ENCODE measurements around the gene TMEM184B. TPM values are rescaled to one million over a fixed set of nuclear protein-coding genes. Genes with fewer than 3 reads are reported as not detected.
A peak's percentile ranks its signal among the peaks of the same experiment; 100 is the strongest.

The TMEM184B gene
- total RNA-seq, 1 donor from 2014 or later: 121 TPM

DNA sequence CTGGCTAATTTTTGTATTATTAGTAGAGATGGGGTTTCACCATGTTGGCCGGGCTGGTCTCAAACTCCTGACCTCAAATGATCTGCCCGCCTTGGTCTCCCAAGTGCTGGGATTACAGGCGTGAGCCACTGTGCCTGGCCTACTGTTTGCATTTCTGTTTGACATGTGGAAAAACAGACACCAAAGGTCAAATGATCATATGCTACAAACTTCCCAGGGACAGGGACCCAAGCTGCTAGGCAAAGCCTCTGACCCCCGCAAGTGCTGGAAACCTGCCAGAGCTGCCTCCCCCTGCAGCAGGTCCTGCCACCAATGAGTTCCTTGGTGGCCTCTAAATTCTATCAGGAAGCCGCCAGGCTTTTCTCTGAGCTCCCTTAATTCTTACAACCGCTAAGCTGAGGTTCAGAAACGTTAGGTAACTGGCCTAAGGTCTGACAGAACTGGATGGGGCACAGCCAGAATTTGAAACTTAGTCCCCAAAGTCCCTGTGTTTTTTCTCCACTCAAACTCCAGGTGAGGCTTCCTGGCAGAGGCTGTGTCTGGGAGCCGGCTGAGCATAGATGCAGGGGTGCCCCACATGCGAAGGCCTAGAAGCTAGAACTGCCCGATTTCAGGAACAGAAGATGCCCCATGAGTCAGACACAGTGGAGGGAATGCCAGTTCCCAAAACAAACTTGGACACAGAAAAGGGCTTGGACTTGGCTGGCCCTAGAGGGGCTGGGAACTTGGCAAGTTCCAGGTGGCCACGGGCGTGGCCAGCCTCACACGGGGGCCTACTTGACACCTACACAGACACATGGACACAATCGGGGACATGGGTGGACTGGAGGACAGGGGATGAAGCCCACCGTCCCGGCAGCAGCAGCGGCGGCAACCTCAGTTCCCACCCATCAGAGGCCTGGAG, 37.1 kb upstream of the TMEM184B start:
- DNase-seq (ENCODE audit: low spot score): no peak
- Mint-ChIP-seq H3K27ac (ENCODE audit: unreplicated experiment) (peak overlapping the region; percentile 77), H3K36me3 (ENCODE audit: low read depth) (peaks cover 10% of the 10 kb centered on the region), H3K9me3 (ENCODE audit: low read depth) (no peaks in the 10 kb centered on the region), H3K4me1 (ENCODE audit: low read depth) (peaks cover 80% of the 10 kb centered on the region), H3K27me3 (ENCODE audit: low read depth) (no peaks in the 10 kb centered on the region), H3K4me3 (ENCODE audit: unreplicated experiment) (no peak overlapping the region)
- TF ChIP-seq, protein P1, sequence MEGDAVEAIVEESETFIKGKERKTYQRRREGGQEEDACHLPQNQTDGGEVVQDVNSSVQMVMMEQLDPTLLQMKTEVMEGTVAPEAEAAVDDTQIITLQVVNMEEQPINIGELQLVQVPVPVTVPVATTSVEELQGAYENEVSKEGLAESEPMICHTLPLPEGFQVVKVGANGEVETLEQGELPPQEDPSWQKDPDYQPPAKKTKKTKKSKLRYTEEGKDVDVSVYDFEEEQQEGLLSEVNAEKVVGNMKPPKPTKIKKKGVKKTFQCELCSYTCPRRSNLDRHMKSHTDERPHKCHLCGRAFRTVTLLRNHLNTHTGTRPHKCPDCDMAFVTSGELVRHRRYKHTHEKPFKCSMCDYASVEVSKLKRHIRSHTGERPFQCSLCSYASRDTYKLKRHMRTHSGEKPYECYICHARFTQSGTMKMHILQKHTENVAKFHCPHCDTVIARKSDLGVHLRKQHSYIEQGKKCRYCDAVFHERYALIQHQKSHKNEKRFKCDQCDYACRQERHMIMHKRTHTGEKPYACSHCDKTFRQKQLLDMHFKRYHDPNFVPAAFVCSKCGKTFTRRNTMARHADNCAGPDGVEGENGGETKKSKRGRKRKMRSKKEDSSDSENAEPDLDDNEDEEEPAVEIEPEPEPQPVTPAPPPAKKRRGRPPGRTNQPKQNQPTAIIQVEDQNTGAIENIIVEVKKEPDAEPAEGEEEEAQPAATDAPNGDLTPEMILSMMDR (IDR thresholded peaks at IDR 0.05): no peak

DNA sequence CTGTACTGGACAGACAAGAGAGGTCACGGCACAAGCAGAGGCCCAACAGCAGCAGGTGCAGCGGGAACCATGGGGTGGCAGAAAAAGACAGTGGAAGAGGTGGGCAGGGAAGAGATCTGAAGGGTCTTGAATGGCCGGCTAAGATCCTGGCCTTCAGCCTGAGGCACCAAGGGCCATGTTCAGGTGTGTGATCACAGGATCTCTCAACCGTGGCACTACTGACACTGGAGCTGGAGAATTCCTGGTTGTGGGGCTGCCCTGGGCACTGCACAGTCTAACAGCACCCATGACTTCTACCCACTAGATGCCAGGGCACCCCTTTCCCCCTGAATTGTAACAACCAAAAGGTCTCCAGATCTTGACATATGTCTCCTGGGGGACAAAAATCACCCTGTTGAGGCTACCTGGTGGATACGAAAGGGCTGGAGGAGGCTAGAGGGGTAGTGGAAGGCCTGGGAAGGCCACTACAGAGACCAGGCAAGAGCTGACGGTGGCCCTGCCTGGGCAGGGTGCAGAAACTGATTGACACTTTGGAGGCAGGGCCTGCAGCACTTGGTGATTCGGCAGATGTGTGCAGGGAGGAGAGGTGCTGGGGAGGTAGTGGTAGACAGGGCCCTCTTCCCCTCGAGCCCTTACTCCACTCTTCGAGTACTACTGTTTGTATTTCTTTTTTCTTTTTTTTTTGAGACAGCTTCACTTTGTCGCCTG, 36.1 kb upstream of the TMEM184B start:
- no peaks in the 10 kb centered on the region for H3K9me3 Mint-ChIP-seq (ENCODE audit: low read depth)
- TF ChIP-seq, protein P1 (IDR thresholded peaks at IDR 0.05): no peak
- H3K36me3 Mint-ChIP-seq (ENCODE audit: low read depth): peaks cover 10% of the 10 kb centered on the region
- DNase-seq (ENCODE audit: low spot score): no peak
- no peak overlapping the region for H3K4me3 Mint-ChIP-seq (ENCODE audit: unreplicated experiment)
- peak overlapping the region; percentile 79 for H3K27ac Mint-ChIP-seq (ENCODE audit: unreplicated experiment)
- H3K4me1 Mint-ChIP-seq (ENCODE audit: low read depth): peaks cover 77% of the 10 kb centered on the region
- H3K27me3 Mint-ChIP-seq (ENCODE audit: low read depth): no peaks in the 10 kb centered on the region

DNA sequence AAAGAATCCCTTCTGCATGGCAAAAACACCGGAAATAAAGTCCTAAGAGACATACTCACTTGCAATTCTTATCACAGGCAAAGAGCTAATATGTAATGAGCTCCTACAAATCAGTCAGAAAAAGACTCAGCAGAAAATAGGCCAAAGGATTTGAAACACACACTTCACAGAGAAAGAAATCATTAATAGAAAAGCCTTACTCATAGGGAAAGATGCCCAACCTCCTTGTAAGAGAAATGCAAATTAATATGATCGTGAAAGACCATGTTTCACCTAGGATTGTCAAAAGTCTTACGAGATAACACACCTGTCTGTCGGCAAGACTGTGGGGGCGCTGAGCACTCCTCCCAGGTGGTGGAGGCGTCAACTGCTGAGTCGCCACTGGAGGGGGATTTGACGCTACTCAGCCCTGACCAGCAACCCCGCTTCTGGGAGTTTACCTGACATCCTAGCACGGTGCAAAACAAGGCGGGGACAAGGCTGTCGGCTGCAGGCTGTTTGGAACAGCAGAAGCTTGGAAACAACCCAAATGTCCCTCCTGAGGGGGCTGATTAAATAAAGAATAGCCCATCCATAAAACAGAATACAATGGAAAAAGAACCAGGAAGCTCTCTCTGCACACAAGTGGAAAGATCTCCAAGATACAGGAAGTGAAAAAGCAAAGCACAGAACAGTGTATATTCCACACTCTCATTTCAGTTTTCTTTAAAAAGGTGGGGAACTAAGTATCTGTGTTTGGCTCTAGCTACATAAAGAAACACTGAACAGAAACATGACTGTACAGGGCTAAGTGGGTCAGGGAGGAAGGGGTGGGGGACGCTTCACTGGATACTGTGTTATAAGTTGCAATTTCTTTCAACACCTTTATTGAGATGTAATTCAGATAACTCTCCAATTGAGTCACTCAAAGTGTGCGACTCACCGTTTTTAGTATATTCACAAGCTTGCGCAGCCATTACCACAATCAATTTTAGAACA, 33.0 kb upstream of the TMEM184B start:
- H3K4me3 Mint-ChIP-seq (ENCODE audit: unreplicated experiment): peak overlapping the region; percentile 8
- peak overlapping the region; percentile 81 for H3K27ac Mint-ChIP-seq (ENCODE audit: unreplicated experiment)
- H3K4me1 Mint-ChIP-seq (ENCODE audit: low read depth): peaks cover 49% of the 10 kb centered on the region

DNA sequence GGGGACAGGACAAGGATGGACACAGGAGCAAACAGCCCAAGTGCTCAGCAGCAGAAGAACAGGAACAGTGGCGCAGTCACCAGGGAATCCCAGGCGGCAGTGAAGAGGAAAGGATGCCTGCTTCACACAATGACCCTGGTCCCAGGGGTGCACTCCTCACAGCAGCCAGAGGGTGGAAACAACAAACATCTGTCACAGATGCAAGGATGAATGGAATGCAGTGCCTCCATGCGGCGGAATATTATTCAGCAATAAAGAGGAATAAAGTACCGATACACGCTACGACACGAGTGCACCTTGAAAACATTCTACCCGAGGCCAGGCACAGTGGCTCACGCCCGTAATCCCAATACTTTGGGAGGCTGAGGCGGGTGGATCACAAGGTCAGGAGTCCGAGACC, 31.7 kb upstream of the TMEM184B start:
- DNase-seq (ENCODE audit: low spot score): no peak
- no peaks in the 10 kb centered on the region for H3K9me3 Mint-ChIP-seq (ENCODE audit: low read depth)
- H3K4me3 Mint-ChIP-seq (ENCODE audit: unreplicated experiment): no peak overlapping the region
- TF ChIP-seq, protein P1 (IDR thresholded peaks at IDR 0.05): peak; percentile 27
- peak overlapping the region; percentile 45 for H3K27ac Mint-ChIP-seq (ENCODE audit: unreplicated experiment)
- H3K4me1 Mint-ChIP-seq (ENCODE audit: low read depth): peaks cover 37% of the 10 kb centered on the region
- no peaks in the 10 kb centered on the region for H3K27me3 Mint-ChIP-seq (ENCODE audit: low read depth)
- H3K36me3 Mint-ChIP-seq (ENCODE audit: low read depth): peaks cover 23% of the 10 kb centered on the region

More for the DNA sequence above, 33.0 kb upstream of the TMEM184B start:
- Mint-ChIP-seq H3K9me3 (ENCODE audit: low read depth) (no peaks in the 10 kb centered on the region), H3K36me3 (ENCODE audit: low read depth) (peaks cover 16% of the 10 kb centered on the region), H3K27me3 (ENCODE audit: low read depth) (no peaks in the 10 kb centered on the region)
- DNase-seq (ENCODE audit: low spot score): no peak
- TF ChIP-seq, protein P1 (IDR thresholded peaks at IDR 0.05): peak; percentile 11

Data from chondrocyte (in vitro differentiated cells).